HG02642 (cell line): ENCODE results near the gene AP3S1.
"Not testable (repeated sequence)": the region's sequence is repeated elsewhere in the genome, so short reads cannot be mapped to it uniquely, and the experiment has no call there.

Source experiments
- ATAC-seq: cut with Tn5 transposase; IDR thresholded peaks from one replicate; pipeline ENCODE4 v1.9.1; 2021; ENCODE audit warnings: mild to moderate bottlenecking; ENCODE audit not compliant: unreplicated experiment, poor library complexity

Gene AP3S1

GRCh38 chr5:115841382-115842088, at the start of gene AP3S1, which contains the start of gene ATG12:
Gene AP3S1, plus strand, starts transcription at chr5:115841935. Its CDS starts 103 bp downstream, at chr5:115842038.
Gene ATG12, minus strand, starts transcription at chr5:115841565. Its CDS starts 13 bp downstream, at chr5:115841552.
- ATAC-seq, result peak; percentile 88

- ATAC-seq, result no peak
These were observed 46.0 kb upstream of the AP3S1 start for GRCh38 chr5:115795700-115796099.

GRCh38 chr5:115796656-115797055, 45.1 kb upstream of the AP3S1 start:
- ATAC-seq, result no peak

GRCh38 chr5:115798252-115798651, 43.5 kb upstream of the AP3S1 start:
- no peak for ATAC-seq

- ATAC-seq, result no peak
These were observed 41.6 kb upstream of the AP3S1 start for GRCh38 chr5:115800108-115800507.

- no peak for ATAC-seq
These were observed 40.6 kb upstream of the AP3S1 start for GRCh38 chr5:115801152-115801551.

GRCh38 chr5:115801984-115802383, 39.8 kb upstream of the AP3S1 start:
- no peak for ATAC-seq

GRCh38 chr5:115806986-115807653, 34.6 kb upstream of the AP3S1 start:
- ATAC-seq, result no peak

GRCh38 chr5:115807654-115808052, 34.1 kb upstream of the AP3S1 start:
- no peak for ATAC-seq

- ATAC-seq, result not testable (repeated sequence)
These were observed 33.7 kb upstream of the AP3S1 start for GRCh38 chr5:115808066-115808465.

- ATAC-seq, result no peak
These were observed 31.8 kb upstream of the AP3S1 start for GRCh38 chr5:115809946-115810345.

- no peak for ATAC-seq
These were observed 31.0 kb upstream of the AP3S1 start for GRCh38 chr5:115810761-115811160.

- ATAC-seq, result no peak
These were observed 30.3 kb upstream of the AP3S1 start for GRCh38 chr5:115811406-115811805.

- ATAC-seq, result no peak
These were observed 29.4 kb upstream of the AP3S1 start for GRCh38 chr5:115812372-115812771.

- ATAC-seq, result no peak
These were observed 28.0 kb upstream of the AP3S1 start for GRCh38 chr5:115813719-115814118.

- ATAC-seq, result no peak
These were observed 26.6 kb upstream of the AP3S1 start for GRCh38 chr5:115815006-115815692.

- ATAC-seq, result peak; percentile 17
These were observed 26.0 kb upstream of the AP3S1 start for GRCh38 chr5:115815693-115816225.

GRCh38 chr5:115816226-115817081, 25.3 kb upstream of the AP3S1 start, which contains the start of gene CDO1:
Gene CDO1, minus strand, starts transcription at chr5:115816659. Its CDS starts 262 bp downstream, at chr5:115816397.
- peak; percentile 56 for ATAC-seq

GRCh38 chr5:115817386-115817785, 24.3 kb upstream of the AP3S1 start:
- no peak for ATAC-seq

GRCh38 chr5:115818821-115819220, 22.9 kb upstream of the AP3S1 start:
- ATAC-seq, result no peak
